ENCODE measurements around the gene METRNL.
A peak's percentile ranks its signal among the peaks of the same experiment; 100 is the strongest.
"Not testable (repeated sequence)": the region's sequence is repeated elsewhere in the genome, so short reads cannot be mapped to it uniquely, and the experiment has no call there.

Gene METRNL

GRCh38 chr17:83079352-83079747 is at the start of gene METRNL:
METRNL (plus strand) TSS chr17:83079609; CDS start chr17:83079816, 207 bp downstream.
- DNase-seq (ENCODE audit: low read depth): no peak
- no peak for TF ChIP-seq CTCF (IDR thresholded peaks at IDR 0.05; ENCODE audit: control insufficient read depth, insufficient read depth, low read depth, low read length, missing control alignments)
- H3K4me3 ChIP-seq (ENCODE audit: control insufficient read depth, low read depth, low read length): peak within 1 kb of the TSS; percentile 77

- TF ChIP-seq CTCF (IDR thresholded peaks at IDR 0.05; ENCODE audit: control insufficient read depth, insufficient read depth, low read depth, low read length, missing control alignments): no peak
- H3K4me3 ChIP-seq (ENCODE audit: control insufficient read depth, low read depth, low read length): no peak overlapping the region
- DNase-seq (ENCODE audit: low read depth): no peak
Measured at GRCh38 chr17:83030432-83030831, 49.0 kb upstream of the METRNL start.

GRCh38 chr17:83031321-83031945 is 48.0 kb upstream of the METRNL start:
- H3K4me3 ChIP-seq (ENCODE audit: control insufficient read depth, low read depth, low read length): no peak overlapping the region
- no peak for TF ChIP-seq CTCF (IDR thresholded peaks at IDR 0.05; ENCODE audit: control insufficient read depth, insufficient read depth, low read depth, low read length, missing control alignments)
- DNase-seq (ENCODE audit: low read depth): no peak

- DNase-seq (ENCODE audit: low read depth); H3K4me3 ChIP-seq (ENCODE audit: control insufficient read depth, low read depth, low read length): not testable (repeated sequence)
Measured at GRCh38 chr17:83031946-83032451, 47.4 kb upstream of the METRNL start.

- TF ChIP-seq CTCF (IDR thresholded peaks at IDR 0.05; ENCODE audit: control insufficient read depth, insufficient read depth, low read depth, low read length, missing control alignments): no peak
- no peak for DNase-seq (ENCODE audit: low read depth)
- no peak overlapping the region for H3K4me3 ChIP-seq (ENCODE audit: control insufficient read depth, low read depth, low read length)
Measured at GRCh38 chr17:83032781-83033180, 46.6 kb upstream of the METRNL start.

- no peak overlapping the region for H3K4me3 ChIP-seq (ENCODE audit: control insufficient read depth, low read depth, low read length)
- no peak for TF ChIP-seq CTCF (IDR thresholded peaks at IDR 0.05; ENCODE audit: control insufficient read depth, insufficient read depth, low read depth, low read length, missing control alignments)
- no peak for DNase-seq (ENCODE audit: low read depth)
Measured at GRCh38 chr17:83034525-83034924, 44.9 kb upstream of the METRNL start.

GRCh38 chr17:83035722-83036121 is 43.7 kb upstream of the METRNL start:
- no peak overlapping the region for H3K4me3 ChIP-seq (ENCODE audit: control insufficient read depth, low read depth, low read length)
- DNase-seq (ENCODE audit: low read depth): no peak
- no peak for TF ChIP-seq CTCF (IDR thresholded peaks at IDR 0.05; ENCODE audit: control insufficient read depth, insufficient read depth, low read depth, low read length, missing control alignments)

All from AG09309 (cell line).